ENCODE data around the gene CMKLR1.

The CMKLR1 gene

DNA sequence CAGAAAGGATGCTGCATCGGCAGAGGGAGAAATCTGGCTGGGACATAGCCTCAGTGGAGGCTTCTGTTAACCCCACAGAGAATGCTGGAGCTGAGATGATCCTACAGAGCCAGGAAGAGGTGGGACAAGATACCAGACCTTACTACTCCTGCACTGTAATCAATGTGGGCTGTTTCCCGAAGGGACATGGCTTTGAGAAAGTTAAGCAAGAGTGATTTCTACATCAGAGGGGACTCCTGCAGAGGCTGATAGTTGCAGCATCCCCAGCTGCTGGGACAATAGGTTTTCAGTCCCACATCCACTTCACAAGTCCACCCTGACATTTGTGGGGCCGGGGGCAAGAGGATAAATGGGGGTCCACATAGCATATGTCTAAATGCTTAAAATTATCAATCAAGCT, 22.5 kb upstream of the CMKLR1 start:
- DNase-seq (ENCODE audit: low read depth) = no peak

DNA sequence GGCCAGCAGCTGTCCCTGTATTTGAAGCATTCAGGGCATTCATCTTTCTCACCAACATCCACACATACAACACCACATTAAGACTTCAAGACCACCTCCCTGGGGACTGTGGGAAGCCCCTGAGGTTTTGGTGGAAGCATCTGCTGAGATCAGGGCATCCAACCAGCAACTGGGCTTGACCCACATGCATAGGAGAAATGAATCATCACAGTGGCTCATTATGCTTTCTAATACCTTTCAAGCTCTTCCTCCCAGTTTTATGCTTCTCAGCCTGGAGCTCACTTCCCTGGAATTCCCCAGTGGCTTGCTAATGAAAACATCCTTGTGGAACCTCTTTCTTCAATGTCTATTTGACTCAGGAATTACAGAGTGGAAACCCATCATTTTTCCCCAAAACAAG, 21.4 kb upstream of the CMKLR1 start:
- DNase-seq (ENCODE audit: low read depth) = no peak

DNA sequence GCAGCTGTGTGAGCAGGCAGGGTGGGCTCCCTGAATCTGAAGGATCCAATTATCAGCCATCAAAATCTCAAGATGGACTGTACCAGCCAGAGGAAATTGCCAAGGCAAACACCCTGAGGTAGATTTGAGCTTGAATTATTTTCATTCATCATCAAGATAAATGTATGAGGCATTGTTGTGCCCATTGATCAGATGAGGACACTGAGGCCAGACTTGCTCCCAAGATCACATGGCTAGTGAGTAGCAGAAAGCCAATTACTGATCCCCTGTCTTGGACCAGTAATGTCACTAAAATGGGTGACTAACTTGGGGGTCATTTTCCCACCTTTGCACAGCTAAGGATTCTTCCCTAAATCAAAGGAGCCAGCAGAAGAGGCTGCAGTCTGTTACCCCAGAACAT, 20.9 kb upstream of the CMKLR1 start:
- no peak for DNase-seq (ENCODE audit: low read depth)

DNA sequence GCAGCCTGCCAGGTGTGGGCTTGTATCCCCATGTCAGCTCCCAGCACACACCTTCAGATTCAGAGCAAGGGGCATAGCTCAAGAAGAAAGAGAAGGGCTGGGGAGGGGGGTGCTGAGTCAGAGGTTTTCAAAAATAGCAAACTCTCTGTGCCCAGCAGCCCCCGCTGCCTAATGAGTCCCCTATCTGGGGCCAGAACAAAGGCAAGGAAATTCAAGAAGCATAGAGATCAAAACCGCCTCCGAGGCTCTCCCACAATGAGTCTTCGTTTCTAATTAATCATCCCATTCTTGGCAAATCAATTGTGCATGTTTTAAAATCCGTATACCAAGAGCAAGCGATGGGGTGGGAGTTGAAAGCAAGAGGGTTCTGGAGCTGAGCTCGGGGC, 19.5 kb upstream of the CMKLR1 start:
- no peak for DNase-seq (ENCODE audit: low read depth)

DNA sequence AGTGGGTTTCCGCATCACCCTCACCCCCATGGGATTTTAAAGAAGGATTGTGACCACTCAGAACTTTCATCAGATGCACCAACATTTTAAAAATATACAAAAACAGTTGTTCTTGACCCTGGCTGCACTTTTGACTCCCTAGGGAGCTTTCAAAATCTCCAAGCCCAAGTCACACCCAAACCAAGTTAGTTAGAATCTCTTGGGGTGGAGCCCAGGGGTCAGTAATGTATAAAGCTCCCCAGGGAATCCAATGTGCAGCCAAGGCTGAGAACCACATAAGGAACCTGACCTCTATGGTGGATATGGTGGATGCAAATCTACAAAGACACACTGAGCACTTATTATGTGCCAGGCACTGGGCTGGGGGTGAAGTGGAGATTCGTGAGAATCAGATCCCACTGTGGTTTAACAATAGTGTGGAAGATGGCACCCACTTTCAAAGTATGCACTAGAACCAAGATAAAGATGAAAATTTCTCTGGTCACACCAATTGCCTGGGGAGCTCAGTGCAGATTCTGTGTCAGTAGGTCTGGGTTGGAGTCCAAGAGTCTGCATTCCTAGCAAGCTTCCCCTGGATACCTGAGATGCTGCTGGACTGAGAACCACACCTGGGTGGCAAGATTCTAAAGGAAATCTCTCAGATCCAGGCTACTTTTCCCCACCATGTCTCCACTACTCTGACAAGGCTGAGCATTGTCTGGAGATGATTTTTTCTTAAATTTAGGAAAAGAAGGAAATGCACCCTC, 18.9 kb upstream of the CMKLR1 start:
- DNase-seq (ENCODE audit: low read depth) = no peak

DNA sequence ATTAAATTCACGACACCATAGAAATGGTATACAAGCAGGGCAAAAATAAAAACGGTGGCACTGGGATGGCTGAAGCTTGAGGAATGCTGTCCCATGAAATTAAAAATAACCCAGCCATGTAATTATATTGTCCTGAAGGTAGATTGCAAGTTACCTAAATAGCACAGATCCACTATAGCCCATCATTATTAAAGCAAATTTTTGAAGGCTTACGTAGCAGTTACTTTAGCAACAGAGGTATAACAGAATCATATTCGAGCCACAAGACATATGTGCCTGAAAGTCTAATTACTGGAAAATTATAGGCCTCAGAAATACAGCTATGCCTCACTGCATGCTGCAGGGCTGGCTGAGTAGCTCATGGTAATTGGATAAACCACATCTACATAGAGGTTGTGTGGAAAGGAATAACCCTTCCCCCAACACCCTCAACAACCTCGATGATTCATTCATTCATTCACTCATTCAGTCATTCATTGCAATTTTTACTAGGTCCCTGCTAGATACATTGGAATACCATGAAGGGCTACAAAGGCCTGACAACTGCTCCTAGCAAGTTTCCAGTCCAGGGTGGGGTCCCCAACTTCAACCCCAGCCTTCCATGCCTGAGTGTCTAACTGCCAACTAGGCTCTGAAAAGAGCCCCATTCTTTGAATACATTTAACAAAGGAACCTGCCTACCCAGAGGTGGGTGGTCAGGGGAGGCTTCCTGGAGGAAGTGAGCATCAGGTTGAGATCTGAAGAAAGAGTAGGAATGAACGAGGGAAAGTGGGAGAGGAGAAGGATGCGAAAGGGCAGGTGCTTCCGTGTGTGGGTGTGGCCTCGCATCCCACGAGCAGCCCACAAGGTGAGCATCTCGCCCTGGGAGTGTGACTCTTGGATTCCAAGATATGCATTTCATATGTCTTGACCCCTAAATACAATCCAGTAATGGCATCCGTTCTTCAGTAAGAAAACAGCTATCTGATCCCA, 18.0 kb upstream of the CMKLR1 start:
- DNase-seq (ENCODE audit: low read depth) = no peak

DNA sequence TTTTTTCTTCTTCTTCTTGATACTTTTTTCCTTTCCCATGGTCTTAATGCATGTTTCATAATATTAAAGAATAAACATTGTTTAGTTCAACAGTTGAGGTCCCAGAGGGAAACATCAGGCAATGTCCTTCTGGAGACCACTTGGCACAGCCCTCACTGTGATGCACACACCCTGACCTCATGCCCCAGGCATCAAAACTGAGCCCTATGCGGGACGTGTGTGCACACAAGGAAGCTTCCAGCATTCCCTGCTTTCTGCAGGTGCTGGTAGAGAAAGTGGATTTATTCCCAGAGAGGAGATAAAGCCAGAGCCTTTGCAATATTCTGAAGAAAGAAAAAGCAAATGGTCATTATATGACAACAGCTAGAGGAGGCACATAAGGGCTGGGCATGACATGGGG, 16.0 kb upstream of the CMKLR1 start:
- no peak for DNase-seq (ENCODE audit: low read depth)

DNA sequence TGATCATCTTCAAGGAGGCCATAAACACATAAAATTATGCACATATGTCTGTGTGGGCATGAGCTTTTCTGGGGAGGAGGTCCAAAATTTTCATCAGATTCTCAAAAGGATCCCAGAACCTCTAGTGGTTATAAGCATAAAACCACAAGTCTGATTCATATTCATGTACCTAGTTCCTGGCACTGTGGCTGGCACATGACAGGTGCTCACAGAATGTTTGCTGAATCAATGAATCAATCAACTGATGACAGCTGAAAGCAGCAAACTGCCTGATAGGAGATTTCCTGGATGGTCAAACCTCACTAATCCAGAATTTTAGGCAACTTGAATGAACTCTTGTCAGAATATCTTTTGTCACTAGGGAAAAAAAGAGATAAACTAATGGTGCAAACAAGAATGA, 13.5 kb upstream of the CMKLR1 start:
- DNase-seq (ENCODE audit: low read depth) = no peak

DNA sequence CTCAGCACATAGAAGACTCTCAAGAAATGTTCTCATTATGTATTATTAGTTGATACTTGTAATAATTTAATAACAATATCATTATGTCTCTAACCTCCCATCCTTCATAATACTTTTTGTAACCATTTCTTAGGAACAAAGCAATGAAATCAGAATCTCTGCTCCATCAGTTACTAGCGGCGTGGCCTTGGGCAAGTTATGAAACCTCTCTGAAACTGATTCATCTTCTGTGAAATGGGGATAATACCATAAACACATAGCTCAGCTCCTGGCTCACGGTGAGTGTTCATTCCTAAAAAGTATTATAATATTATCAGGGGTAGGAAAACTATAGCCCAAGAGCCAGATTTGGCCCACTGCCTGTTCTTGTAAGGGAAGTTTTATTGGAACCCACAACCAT, 11.4 kb upstream of the CMKLR1 start:
- no peak for DNase-seq (ENCODE audit: low read depth)

DNA sequence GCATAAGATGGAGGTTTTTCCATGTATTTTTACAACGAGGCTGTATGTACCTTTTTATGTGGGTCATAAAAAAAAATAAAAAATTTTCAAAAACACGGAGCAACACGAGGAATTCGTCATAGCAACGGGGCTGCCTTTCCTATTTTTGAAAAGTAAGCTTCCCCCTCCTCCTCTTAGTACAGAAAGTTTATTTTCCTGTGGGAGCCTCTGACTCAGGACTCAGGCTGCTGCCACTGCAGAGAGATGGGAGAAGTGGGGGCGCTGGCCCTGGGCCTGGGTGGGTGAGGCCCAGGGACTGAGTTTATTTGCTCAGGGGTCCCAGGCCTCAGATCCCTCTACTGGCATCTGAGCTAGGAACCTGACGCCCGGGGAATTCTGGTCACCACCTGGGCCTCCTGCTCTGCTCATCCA, 10.2 kb upstream of the CMKLR1 start:
- no peak for DNase-seq (ENCODE audit: low read depth)

DNA sequence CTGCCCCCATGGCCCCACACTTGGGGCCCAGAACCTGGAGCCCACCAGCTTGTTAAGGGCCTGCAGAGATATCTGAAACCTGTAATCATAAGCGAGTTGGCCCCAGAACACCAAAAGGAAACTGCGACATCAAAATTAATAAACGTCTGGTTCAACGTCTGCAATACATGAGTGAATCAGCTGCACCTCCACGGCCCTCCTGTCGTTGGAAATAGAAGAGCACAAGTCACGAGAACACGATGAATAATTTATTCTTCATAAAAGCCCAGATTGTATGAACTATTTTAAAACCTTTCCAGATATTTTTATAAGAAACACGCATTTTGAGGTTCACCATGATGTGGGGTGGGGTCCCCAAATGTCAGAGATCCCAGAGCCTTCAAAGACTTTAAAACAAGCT, 9.7 kb upstream of the CMKLR1 start:
- no peak for DNase-seq (ENCODE audit: low read depth)

DNA sequence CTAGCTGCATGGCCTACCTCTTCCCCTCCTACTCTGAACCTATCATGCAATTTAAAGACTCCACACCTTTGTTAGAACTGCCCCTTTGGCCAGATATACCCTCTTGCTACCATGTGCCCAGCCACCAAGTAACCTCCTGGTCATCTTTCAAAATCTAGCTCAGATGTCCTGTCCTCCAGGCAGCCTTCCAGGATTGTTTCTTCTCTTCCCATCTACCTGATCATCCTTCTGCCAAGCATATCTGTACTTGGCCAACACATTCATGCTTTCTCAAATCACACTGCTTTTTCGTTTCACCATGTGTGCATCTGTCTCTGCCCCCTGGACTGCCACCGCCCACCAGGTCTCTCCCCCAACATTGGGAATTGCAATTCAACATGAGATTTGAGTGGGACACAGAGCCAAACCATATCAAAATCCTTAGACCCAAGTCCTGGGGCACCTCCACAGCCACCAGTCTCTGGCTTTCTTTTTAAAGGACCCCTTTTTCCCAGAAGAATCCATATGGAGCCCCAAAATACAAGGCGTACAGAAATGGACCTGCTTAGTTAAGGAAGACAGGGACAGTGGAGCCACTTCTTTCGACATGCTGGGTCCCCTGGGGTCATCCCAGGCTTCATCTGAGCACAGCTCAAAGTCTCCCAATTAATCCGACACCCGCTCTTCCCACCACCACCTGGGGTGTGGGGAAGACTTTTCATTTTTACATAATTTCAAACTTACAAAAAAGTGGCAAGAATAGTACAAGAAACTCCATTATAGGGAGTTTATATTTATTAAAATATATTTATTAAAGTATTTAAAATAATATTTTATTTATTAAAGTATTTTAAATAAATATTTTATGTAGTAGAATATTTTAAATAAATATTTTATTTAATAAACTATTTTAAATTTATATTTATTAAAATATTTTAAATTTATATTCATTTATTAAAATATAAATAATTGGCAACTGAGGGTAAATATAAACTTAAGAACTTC, 7.9 kb upstream of the CMKLR1 start:
- DNase-seq (ENCODE audit: low read depth) = no peak

DNA sequence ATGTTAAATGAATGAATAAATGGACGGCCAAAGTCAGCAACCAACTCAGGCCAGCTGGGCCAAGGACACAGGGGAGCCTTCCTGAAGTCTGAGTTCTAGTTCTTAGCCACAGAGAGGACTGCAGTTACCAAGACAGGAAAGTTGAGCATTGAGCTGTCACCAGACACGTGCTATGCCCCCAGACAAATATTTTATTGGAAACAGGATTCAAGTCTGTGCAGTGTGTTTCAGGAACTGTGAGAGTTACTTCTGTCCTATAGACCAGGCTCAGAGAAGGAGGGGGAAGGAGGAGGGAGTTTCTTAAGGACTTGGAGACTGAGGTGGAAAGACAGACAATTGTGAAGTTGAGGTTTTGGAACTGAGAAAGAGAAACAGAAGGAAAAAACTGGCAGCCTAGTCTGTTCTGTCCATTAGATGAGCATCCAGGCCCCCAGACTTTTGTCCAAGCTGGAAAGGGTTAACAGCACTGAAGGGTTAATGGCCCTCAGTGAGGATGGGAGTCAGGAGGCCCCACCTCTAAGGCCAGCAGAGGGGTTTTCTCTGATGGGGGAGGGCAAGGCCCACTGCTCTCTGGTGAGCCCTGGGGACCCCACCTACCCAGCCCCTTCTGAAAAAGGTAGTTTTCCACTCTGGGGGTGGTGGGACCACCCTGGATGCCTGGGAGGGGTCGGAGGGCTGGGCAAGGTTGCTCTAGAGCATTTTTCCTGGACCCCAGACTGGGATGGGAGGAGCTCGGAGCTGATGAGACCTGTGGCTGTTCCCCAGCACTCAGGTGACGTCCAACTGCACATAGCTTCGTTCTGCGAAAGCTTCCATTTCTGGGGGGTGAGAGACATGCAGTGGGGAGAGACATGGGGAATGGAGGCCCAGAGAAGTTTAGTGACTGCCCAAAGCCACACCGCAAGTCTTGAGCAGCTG, 6.9 kb upstream of the CMKLR1 start:
- no peak for DNase-seq (ENCODE audit: low read depth)

DNA sequence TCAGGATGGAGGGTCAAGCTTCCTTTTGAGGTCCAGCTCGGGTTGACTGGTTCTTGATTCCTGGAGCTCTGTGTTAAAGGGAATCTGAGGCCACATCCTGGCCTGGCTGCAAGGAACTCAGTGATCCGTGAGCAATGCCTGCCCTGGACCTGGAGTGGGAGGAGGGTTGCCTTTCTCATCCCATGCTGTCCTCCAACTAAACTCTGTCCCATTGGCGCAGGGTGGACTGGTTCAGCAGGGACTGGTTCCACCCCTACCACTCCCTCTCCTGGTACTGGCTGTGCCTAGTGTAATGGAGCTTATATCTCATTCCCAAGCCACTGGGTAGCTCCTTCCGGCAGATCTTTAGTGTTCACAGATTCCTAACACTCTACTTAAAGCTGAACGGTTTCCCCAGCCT, 3.9 kb upstream of the CMKLR1 start:
- no peak for DNase-seq (ENCODE audit: low read depth)

DNA sequence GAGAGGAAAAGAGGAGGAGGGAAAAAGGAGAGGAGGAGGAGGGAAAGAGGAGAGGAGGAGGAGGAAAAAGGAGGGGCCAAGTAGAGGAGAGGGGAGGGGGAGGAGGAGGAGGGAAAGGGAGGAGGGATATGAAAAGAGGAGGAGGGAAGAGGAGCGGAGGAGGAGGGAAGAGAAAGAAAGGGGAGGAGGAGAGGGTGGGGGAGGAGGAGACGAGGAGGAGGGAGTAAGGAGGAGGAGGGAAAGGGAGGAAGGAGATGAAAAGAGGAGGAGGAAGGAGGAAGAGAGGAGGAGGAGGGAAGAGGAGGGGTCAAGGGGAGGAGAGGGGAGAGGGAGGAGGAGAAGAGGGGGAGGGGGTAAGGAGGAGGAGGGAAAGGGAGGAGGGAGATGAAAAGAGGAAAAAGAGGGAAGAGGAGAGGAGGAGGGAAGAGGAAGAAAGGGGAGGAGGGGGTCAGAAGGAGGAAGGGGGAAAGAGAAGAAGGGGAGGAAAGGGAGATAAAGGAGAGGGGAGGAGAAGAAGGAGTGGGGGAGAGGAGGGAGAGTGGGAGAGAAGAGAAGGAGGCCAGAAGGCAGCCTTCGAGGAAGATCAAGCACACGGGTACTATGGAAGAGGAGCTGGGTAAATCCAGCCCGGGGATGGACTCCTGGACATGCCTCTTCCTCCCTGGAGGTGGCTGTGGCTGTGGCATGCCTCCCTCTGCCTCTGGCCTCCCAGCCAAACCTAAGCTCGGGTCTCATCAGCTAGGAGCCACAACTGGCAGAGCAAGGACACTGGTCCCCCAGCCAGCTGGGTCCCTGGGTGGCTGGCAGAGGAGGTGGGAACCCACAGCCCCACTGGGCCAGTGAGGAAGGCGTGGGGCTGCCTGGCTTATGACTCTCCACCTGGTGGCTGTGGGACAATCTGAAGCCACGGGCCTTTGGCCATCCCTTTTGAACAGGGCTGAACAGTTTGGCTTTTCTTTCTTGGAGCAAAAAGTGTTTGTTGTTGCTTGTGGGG, 3.0 kb upstream of the CMKLR1 start:
- DNase-seq (ENCODE audit: low read depth) = no peak

DNA sequence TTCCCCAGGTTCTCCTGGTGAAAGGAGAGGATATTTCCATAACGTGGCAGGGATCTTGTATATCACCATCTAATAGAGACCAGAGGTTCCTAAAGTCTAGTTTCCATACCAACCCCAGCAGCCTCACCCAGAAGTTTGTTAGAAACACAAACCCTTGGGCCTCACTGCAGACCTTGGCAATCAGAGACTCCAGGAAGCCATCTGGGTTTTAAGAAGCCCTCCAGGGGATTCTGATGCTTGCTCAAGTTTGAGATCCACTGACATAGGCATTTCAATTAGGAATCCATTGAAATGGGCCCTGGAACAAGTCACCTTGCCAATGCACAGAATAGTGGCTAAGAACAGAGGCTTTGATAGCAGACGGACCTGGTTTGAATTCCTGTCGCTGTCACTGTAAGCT, 2.2 kb upstream of the CMKLR1 start:
- no peak for DNase-seq (ENCODE audit: low read depth)

DNA sequence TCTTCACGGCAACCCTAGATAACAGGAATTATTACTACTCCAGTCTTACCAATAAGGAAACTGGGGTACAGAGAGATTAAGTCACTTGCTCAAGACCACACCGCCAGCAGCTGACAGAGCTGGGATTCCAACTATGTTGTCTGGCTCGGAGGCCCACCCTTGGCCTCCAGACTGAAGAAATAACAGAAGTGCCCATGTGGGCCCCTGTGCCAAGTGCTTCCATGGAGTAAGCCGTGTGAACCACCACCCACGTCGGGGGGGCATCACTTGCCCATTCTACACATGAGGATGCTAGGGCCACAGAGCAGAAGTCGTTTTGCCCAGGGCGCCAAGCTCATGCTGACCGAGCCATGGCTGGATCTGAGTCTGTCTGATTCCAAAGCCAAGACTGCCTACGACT, 926 bp upstream of the CMKLR1 start:
- DNase-seq (ENCODE audit: low read depth) = no peak

DNA sequence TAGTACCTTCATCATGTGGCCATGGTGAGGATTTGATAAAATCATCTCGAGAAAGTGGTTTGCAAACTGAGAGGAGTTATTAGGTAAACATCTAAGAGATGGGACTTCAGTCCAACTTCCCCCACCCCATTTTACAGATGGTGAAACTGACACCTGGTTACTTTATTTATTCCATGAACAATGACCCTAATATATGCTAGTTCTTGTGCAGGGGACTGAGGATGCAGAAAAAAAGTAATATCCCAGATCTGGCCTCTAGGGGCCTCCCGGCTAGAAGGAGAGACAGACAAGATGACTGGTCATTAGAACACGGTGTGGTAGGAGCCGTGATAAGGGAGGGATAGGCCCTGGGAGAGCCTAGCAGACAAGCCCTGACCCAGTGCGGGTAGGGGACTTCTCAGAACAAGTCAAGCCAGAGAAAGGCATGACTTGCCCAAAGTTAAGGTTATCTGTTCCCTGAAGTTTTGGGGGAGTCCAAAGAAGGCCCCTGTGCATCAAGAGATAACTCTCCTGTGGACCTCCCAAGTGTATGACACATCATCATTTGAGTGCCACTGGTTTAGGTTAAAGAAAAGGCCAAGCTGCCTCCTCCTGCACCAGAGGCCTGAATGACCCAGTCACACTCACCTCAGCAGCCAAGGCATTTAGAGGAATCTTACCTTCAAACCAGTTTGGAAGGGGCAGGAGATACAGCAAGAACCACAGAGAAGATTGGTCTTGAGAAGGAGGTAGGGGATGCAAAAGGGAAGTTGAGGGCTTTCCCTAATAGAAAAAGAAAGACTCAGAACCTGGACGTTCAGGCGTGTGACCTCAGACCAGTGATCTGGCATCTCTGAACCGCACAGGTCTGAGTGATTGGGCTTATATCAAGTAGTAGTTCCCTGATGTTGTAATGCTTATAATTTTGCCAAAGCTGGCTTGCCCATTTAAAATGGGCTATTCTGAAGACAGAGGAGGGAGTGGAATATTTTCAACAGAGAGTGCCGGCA, 1.6 kb downstream of the CMKLR1 start:
- DNase-seq (ENCODE audit: low read depth) = no peak
